AG09319 (cell line): ENCODE data around the gene CALM1.

ENCODE experiments used
- DNase-seq: peaks from one replicate; pipeline ENCODE4 v3.0.0-alpha.2; 2010; ENCODE audit warnings: low read depth; ENCODE audit errors: extremely low read depth
- TF ChIP-seq, protein P1 (sequence below): IDR thresholded peaks from 2 replicates; pipeline ENCODE4 v1.5.1; 2011; ENCODE audit warnings: low read depth, mild to moderate bottlenecking, inconsistent platforms, low read length, moderate library complexity

Gene CALM1

GRCh38 chr14:90403065-90403464 is 6.2 kb downstream of the CALM1 start:
- TF ChIP-seq, protein P1, sequence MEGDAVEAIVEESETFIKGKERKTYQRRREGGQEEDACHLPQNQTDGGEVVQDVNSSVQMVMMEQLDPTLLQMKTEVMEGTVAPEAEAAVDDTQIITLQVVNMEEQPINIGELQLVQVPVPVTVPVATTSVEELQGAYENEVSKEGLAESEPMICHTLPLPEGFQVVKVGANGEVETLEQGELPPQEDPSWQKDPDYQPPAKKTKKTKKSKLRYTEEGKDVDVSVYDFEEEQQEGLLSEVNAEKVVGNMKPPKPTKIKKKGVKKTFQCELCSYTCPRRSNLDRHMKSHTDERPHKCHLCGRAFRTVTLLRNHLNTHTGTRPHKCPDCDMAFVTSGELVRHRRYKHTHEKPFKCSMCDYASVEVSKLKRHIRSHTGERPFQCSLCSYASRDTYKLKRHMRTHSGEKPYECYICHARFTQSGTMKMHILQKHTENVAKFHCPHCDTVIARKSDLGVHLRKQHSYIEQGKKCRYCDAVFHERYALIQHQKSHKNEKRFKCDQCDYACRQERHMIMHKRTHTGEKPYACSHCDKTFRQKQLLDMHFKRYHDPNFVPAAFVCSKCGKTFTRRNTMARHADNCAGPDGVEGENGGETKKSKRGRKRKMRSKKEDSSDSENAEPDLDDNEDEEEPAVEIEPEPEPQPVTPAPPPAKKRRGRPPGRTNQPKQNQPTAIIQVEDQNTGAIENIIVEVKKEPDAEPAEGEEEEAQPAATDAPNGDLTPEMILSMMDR: no peak
- no peak for DNase-seq

- no peak for DNase-seq
These were observed 8.3 kb downstream of the CALM1 start for GRCh38 chr14:90405101-90405500.

GRCh38 chr14:90405755-90406154 is 8.9 kb downstream of the CALM1 start:
- TF ChIP-seq, protein P1: no peak
- DNase-seq: no peak

More at GRCh38 chr14:90405101-90405500, 8.3 kb downstream of the CALM1 start:
- TF ChIP-seq, protein P1: no peak

DNA sequence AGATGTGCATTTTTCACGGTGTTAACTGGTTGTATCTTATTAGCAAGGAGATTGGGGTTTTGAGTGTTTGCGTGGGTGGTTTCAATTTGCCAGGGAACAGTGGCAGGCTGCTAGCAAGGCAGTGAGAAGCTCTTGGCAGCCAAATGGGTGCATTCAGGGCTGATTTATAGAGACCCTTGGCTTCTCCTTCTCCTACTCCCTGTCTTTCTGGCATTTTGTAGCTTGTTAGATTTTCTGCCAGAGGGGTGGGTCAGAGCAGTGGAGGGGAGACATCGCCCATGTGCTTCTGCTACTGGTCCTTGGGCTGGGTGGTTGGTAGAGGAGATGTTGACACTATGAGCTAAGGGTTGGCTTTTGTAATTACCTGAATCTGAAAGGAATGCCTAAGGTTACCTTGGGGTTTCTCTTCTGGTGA is 9.6 kb downstream of the CALM1 start:
- TF ChIP-seq, protein P1: no peak
- DNase-seq: no peak

- TF ChIP-seq, protein P1: no peak
- no peak for DNase-seq
These were observed 10.4 kb downstream of the CALM1 start for GRCh38 chr14:90407230-90407629.

DNA sequence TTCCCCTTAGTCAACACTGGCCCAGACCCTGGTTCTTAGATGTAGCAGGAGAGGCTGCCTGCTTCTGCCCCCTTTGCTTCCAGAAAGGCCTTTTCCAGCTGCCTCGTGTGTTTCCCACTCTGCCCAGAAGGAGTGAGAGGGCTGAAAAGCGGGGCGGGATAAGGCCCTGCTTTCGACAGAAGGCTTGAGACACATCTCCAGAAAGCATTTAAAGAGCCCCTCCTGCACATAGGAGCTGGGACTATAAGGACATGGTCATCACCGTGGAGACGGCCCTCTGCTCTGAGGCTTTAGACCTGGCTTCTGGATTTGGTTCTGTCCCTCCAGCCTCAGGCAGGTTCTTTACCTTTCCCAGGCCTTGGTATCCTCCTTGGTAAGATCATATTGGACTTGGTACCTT is 11.9 kb downstream of the CALM1 start:
- TF ChIP-seq, protein P1: no peak
- DNase-seq: no peak

GRCh38 chr14:90409209-90409730 is 12.4 kb downstream of the CALM1 start:
- TF ChIP-seq, protein P1: no peak
- DNase-seq: peak; percentile 60
